Neuronal stem cell (in vitro differentiated cells): ENCODE data around the gene DPT.

Experiments
- DNase-seq: peaks from one replicate; pipeline ENCODE4 v3.0.0-alpha.2; 2013; ENCODE audit warnings: low spot score
- H2AFZ ChIP-seq: one replicate; pipeline ENCODE4 v1.6.1; 2013; ENCODE audit warnings: mild to moderate bottlenecking, low read length, inconsistent platforms
- H2AK5ac ChIP-seq: 2 replicates; pipeline ENCODE4 v1.6.1; 2013; ENCODE audit warnings: low read depth, mild to moderate bottlenecking, inconsistent platforms, low read length, moderate library complexity, mixed read lengths
- H2BK120ac ChIP-seq: 2 replicates; pipeline ENCODE4 v1.6.1; 2013; ENCODE audit warnings: low read depth, mild to moderate bottlenecking, inconsistent platforms, low read length, moderate library complexity, mixed read lengths
- H2BK12ac ChIP-seq: one replicate; pipeline ENCODE4 v1.6.1; 2013; ENCODE audit warnings: low read length, inconsistent platforms
- H2BK15ac ChIP-seq: 2 replicates; pipeline ENCODE4 v1.6.1; 2013; ENCODE audit warnings: mild to moderate bottlenecking, low read length, inconsistent platforms, mixed read lengths
- H2BK5ac ChIP-seq: one replicate; pipeline ENCODE4 v1.6.1; 2013; ENCODE audit warnings: inconsistent platforms, mild to moderate bottlenecking, low read length, moderate library complexity
- H3K14ac ChIP-seq: one replicate; pipeline ENCODE4 v1.6.1; 2013; ENCODE audit warnings: low read length, inconsistent platforms
- H3K18ac ChIP-seq: 2 replicates; pipeline ENCODE4 v1.6.1; 2013; ENCODE audit warnings: low read length, inconsistent platforms
- H3K23ac ChIP-seq: 2 replicates; pipeline ENCODE4 v1.6.1; 2013; ENCODE audit warnings: low read depth, mild to moderate bottlenecking, mixed read lengths, low read length, inconsistent platforms; ENCODE audit not compliant: poor library complexity
- H3K27ac ChIP-seq: replicated peaks from 3 replicates; pipeline ENCODE4 v1.5.1; 2013; ENCODE audit warnings: low read length, inconsistent platforms
- H3K27me3 ChIP-seq, 3 experiments: 2 replicates each; pipeline ENCODE4 v1.6.1; 2013; ENCODE audit warnings: low read length in 3 of 3, mild to moderate bottlenecking in 2 of 3, inconsistent platforms in 1 of 3, low read depth in 1 of 3, mixed read lengths in 1 of 3, moderate library complexity in 1 of 3; ENCODE audit not compliant: control insufficient read depth in 3 of 3, insufficient read depth in 3 of 3
- H3K36me3 ChIP-seq, 2 donors: replicated peaks in 1 of 2; 2 replicates each; pipeline ENCODE4 v1.6.1; 2013; ENCODE audit warnings: low read length in 2 of 2; ENCODE audit not compliant: control insufficient read depth in 2 of 2, insufficient read depth in 2 of 2
- H3K4ac ChIP-seq: 2 replicates; pipeline ENCODE4 v1.6.1; 2013; ENCODE audit warnings: inconsistent platforms, mild to moderate bottlenecking, low read length, moderate library complexity
- H3K4me1 ChIP-seq, 2 donors: 1 replicate in 1 of 2; 2 replicates in 1 of 2; pipeline ENCODE4 v1.6.1; 2013; ENCODE audit warnings: low read length in 2 of 2, low read depth in 1 of 2; ENCODE audit not compliant: control insufficient read depth in 2 of 2, insufficient read depth in 1 of 2
- H3K4me2 ChIP-seq: one replicate; pipeline ENCODE4 v1.6.1; 2013; ENCODE audit warnings: mild to moderate bottlenecking, low read length, inconsistent platforms; ENCODE audit not compliant: insufficient read depth, poor library complexity, severe bottlenecking
- H3K4me3 ChIP-seq, 2 donors: 2 replicates each; pipeline ENCODE4 v1.5.1; 2013; ENCODE audit warnings: low read length in 2 of 2, mild to moderate bottlenecking in 2 of 2, inconsistent platforms in 1 of 2, moderate library complexity in 1 of 2
- H3K79me1 ChIP-seq: one replicate; pipeline ENCODE4 v1.6.1; 2013; ENCODE audit warnings: low read depth, mild to moderate bottlenecking, inconsistent platforms, low read length, moderate library complexity
- H3K9ac ChIP-seq: one replicate; pipeline ENCODE4 v1.6.1; 2013; ENCODE audit warnings: mild to moderate bottlenecking, low read depth, low read length, inconsistent platforms; ENCODE audit not compliant: poor library complexity
- H3K9me3 ChIP-seq, 2 donors: replicated peaks in 1 of 2; 2 replicates each; pipeline versions ENCODE3 to v1.6.1; 2013; ENCODE audit warnings: low read length in 2 of 2, mild to moderate bottlenecking in 2 of 2, inconsistent platforms in 1 of 2, low read depth in 1 of 2, mixed read lengths in 1 of 2, moderate library complexity in 1 of 2; ENCODE audit not compliant: control insufficient read depth in 2 of 2, insufficient read depth in 1 of 2
- H4K8ac ChIP-seq: one replicate; pipeline ENCODE4 v1.6.1; 2013; ENCODE audit warnings: low read depth, mild to moderate bottlenecking, inconsistent platforms, low read length, moderate library complexity
- H4K91ac ChIP-seq: one replicate; pipeline ENCODE4 v1.6.1; 2013; ENCODE audit warnings: low read length, low read depth, mild to moderate bottlenecking, inconsistent platforms; ENCODE audit not compliant: poor library complexity
- WGBS, 2 donors: extraction: QIAGEN DNeasy Blood & Tissue Kit; methylation state at CpG; one replicate each; pipeline ENCODE4 v1.1.7; 2013; ENCODE audit warnings: missing lambda C conversion rate in 2 of 2, mixed read lengths in 1 of 2; ENCODE audit not compliant: insufficient read length in 2 of 2, insufficient replicate concordance in 1 of 2; ENCODE audit errors: extremely low coverage in 2 of 2; 5-methylcytosine and 5-hydroxymethylcytosine counted together

The DPT gene

GRCh38 chr1:168693872-168694238 is 35.2 kb downstream of the DPT start:
- H3K23ac ChIP-seq = no peak overlapping the region
- H3K36me3 ChIP-seq = no peaks in the 10 kb centered on the region
- no peak overlapping the region for H2BK120ac ChIP-seq
- H2BK12ac ChIP-seq = no peak overlapping the region
- H4K91ac ChIP-seq = no peak overlapping the region
- H2BK15ac ChIP-seq = no peak overlapping the region
- no peak overlapping the region for H3K14ac ChIP-seq
- no peak overlapping the region for H3K9ac ChIP-seq
- no peak overlapping the region for H2BK5ac ChIP-seq
- no peak overlapping the region for H2AFZ ChIP-seq
- no peak overlapping the region for H2AK5ac ChIP-seq
- no peaks in the 10 kb centered on the region for H3K27me3 ChIP-seq
- H3K9me3 ChIP-seq = no peaks in the 10 kb centered on the region
- whole genome bisulfite sequencing, 2 donors = no CpG with 5 or more reads among the region's 2 CpGs
- no peaks in the 10 kb centered on the region for H3K79me1 ChIP-seq
- no peak overlapping the region for H3K4me2 ChIP-seq
- no peak overlapping the region for H3K4ac ChIP-seq
- no peak overlapping the region for H3K27ac ChIP-seq
- no peaks in the 10 kb centered on the region for H3K4me1 ChIP-seq
- H3K4me3 ChIP-seq = no peak overlapping the region
- no peak overlapping the region for H4K8ac ChIP-seq
- no peak for DNase-seq
- H3K18ac ChIP-seq = no peak overlapping the region

- no peak overlapping the region for H4K8ac ChIP-seq
- H2BK12ac ChIP-seq = no peak overlapping the region
- H3K14ac ChIP-seq = no peak overlapping the region
- H3K9ac ChIP-seq = no peak overlapping the region
- no peak overlapping the region for H3K4me3 ChIP-seq
- H2AFZ ChIP-seq = no peak overlapping the region
- DNase-seq = no peak
- H2BK120ac ChIP-seq = no peak overlapping the region
- H3K79me1 ChIP-seq = no peaks in the 10 kb centered on the region
- H4K91ac ChIP-seq = no peak overlapping the region
- H3K4me2 ChIP-seq = no peak overlapping the region
- H2AK5ac ChIP-seq = no peak overlapping the region
- WGBS, 2 donors = no CpG with 5 or more reads among the region's 8 CpGs
- H3K36me3 ChIP-seq = no peaks in the 10 kb centered on the region
- H3K27me3 ChIP-seq = no peaks in the 10 kb centered on the region
- H3K4ac ChIP-seq = no peak overlapping the region
- H3K18ac ChIP-seq = no peak overlapping the region
- no peak overlapping the region for H3K27ac ChIP-seq
- no peak overlapping the region for H3K23ac ChIP-seq
- H2BK5ac ChIP-seq = no peak overlapping the region
- no peak overlapping the region for H2BK15ac ChIP-seq
- H3K4me1 ChIP-seq = no peaks in the 10 kb centered on the region
- no peaks in the 10 kb centered on the region for H3K9me3 ChIP-seq
Observed at GRCh38 chr1:168693197-168693871, 35.7 kb downstream of the DPT start.

- Histone ChIP-seq H2AFZ (no peak overlapping the region), H2BK5ac (no peak overlapping the region), H3K4me1 (no peaks in the 10 kb centered on the region), H2BK120ac (no peak overlapping the region), H3K27me3 (no peaks in the 10 kb centered on the region), H2BK15ac (no peak overlapping the region), H3K23ac (no peak overlapping the region), H3K27ac (no peak overlapping the region), H4K91ac (no peak overlapping the region), H3K14ac (no peak overlapping the region), H3K79me1 (no peaks in the 10 kb centered on the region), H3K4ac (no peak overlapping the region), H3K18ac (no peak overlapping the region), H3K9ac (no peak overlapping the region), H3K4me3 (no peak overlapping the region), H3K9me3 (no peaks in the 10 kb centered on the region), H3K36me3 (no peaks in the 10 kb centered on the region), H4K8ac (no peak overlapping the region), H2AK5ac (no peak overlapping the region), H3K4me2 (no peak overlapping the region), H2BK12ac (no peak overlapping the region)
- WGBS, 2 donors = no CpG with 5 or more reads among the region's 3 CpGs
- no peak for DNase-seq
Observed at GRCh38 chr1:168692472-168692871, 36.5 kb downstream of the DPT start.

GRCh38 chr1:168691541-168691940 is 37.5 kb downstream of the DPT start:
- no peak overlapping the region for H3K18ac ChIP-seq

More at GRCh38 chr1:168691541-168691940, 37.5 kb downstream of the DPT start:
- Histone ChIP-seq H2BK120ac (no peak overlapping the region), H3K14ac (no peak overlapping the region), H2AK5ac (no peak overlapping the region), H3K9me3 (no peaks in the 10 kb centered on the region), H3K9ac (no peak overlapping the region), H4K8ac (no peak overlapping the region), H4K91ac (no peak overlapping the region), H3K4me1 (no peaks in the 10 kb centered on the region), H3K4me2 (no peak overlapping the region), H3K27me3 (no peaks in the 10 kb centered on the region), H3K4me3 (no peak overlapping the region), H2AFZ (no peak overlapping the region), H3K36me3 (no peaks in the 10 kb centered on the region), H2BK5ac (no peak overlapping the region), H3K4ac (no peak overlapping the region), H3K23ac (no peak overlapping the region), H3K27ac (no peak overlapping the region), H2BK12ac (no peak overlapping the region), H2BK15ac (no peak overlapping the region), H3K79me1 (no peaks in the 10 kb centered on the region)
- DNase-seq = no peak
- no CpG with 5 or more reads among the region's 5 CpGs for WGBS, 2 donors
